IMR-90 (cell line): ENCODE measurements around the gene PGK2. TPM values are rescaled to one million over a fixed set of nuclear protein-coding genes. Genes with fewer than 3 reads are reported as not detected.

Experiments used
- ATAC-seq: fragments of 200-7000 bp; cut with Tn5 transposase; 2 replicates; pipeline ENCODE4 v1.9.1; 2020; ENCODE audit warnings: low read depth, mild to moderate bottlenecking, moderate library complexity
- Bru-seq: library from RNA; stranded (reverse); fragments of 400-500 nt; gene quantifications from one replicate; lab custom pipeline; 2021; lab: Mats Ljungman, UMichigan
- BruChase-seq, 2 experiments: library from RNA; stranded (reverse); fragments of 400-500 nt; gene quantifications; one replicate each; lab custom pipeline; 2021; lab: Mats Ljungman, UMichigan
- BruUV-seq: library from RNA; stranded (reverse); fragments of 400-500 nt; replicated peaks from 2 replicates; lab custom pipeline; 2021; lab: Mats Ljungman, UMichigan
- CTCF ChIA-PET: fragments of 300-600 bp; formaldehyde crosslinking; extraction: SDS; loops from one replicate; lab custom pipeline; 2021; ENCODE audit warnings: antibody characterized with exemption; lab: Yijun Ruan, JAX
- POLR2A ChIA-PET: fragments of 300-600 bp; sonication (Branson Sonifier 250); formaldehyde crosslinking; loops from one replicate; lab custom pipeline; 2022; ENCODE audit warnings: antibody characterized with exemption; ENCODE audit not compliant: unreplicated experiment; lab: Charles Lee
- DNase-seq: peaks from one replicate; pipeline ENCODE4 v3.0.0; 2013
- H2AFZ ChIP-seq: replicated peaks from 2 replicates; pipeline ENCODE3; 2013; ENCODE audit warnings: low read length, mild to moderate bottlenecking; ENCODE audit not compliant: poor library complexity
- H2AK5ac ChIP-seq: 2 replicates; pipeline ENCODE4 v1.6.1; 2013; ENCODE audit warnings: low read depth, low read length, inconsistent platforms
- H2AK9ac ChIP-seq: replicated peaks from 2 replicates; pipeline ENCODE3; 2013; ENCODE audit warnings: mild to moderate bottlenecking, low read depth, low read length, moderate library complexity; ENCODE audit not compliant: poor library complexity
- H2BK120ac ChIP-seq: 2 replicates; pipeline ENCODE4 v1.6.1; 2013; ENCODE audit warnings: low read depth, low read length, inconsistent platforms
- H2BK15ac ChIP-seq: 3 replicates; pipeline ENCODE4 v1.6.1; 2013; ENCODE audit warnings: low read depth, low read length, inconsistent platforms
- H2BK20ac ChIP-seq: 2 replicates; pipeline ENCODE4 v1.6.1; 2013; ENCODE audit warnings: low read depth, mild to moderate bottlenecking, inconsistent platforms, low read length, moderate library complexity
- H2BK5ac ChIP-seq: 2 replicates; pipeline ENCODE4 v1.6.1; 2013; ENCODE audit warnings: mild to moderate bottlenecking, low read depth, low read length, inconsistent platforms; ENCODE audit not compliant: poor library complexity, severe bottlenecking
- H3K14ac ChIP-seq: replicated peaks from 2 replicates; pipeline ENCODE4 v1.6.1; 2013; ENCODE audit warnings: low read depth, low read length, inconsistent platforms
- H3K18ac ChIP-seq: 2 replicates; pipeline ENCODE4 v1.6.1; 2013; ENCODE audit warnings: low read depth, low read length, control low read depth
- H3K23ac ChIP-seq: 2 replicates; pipeline ENCODE4 v1.6.1; 2013; ENCODE audit warnings: low read depth, low read length, inconsistent platforms
- H3K27ac ChIP-seq: 2 replicates; pipeline ENCODE4 v1.5.1; 2013; ENCODE audit warnings: mild to moderate bottlenecking, control low read depth, low read length; ENCODE audit not compliant: insufficient read depth
- H3K27me3 ChIP-seq: 2 replicates; pipeline ENCODE4 v1.6.1; 2013; ENCODE audit warnings: low read length; ENCODE audit not compliant: control insufficient read depth, insufficient read depth
- H3K36me3 ChIP-seq: 2 replicates; pipeline ENCODE4 v1.6.1; 2013; ENCODE audit warnings: low read length, mixed read lengths; ENCODE audit not compliant: control insufficient read depth, insufficient read depth
- H3K4ac ChIP-seq: 2 replicates; pipeline ENCODE4 v1.6.1; 2013; ENCODE audit warnings: low read depth, low read length, inconsistent platforms
- H3K4me1 ChIP-seq: 2 replicates; pipeline ENCODE4 v1.6.1; 2013; ENCODE audit warnings: low read length, mixed read lengths; ENCODE audit not compliant: control insufficient read depth, insufficient read depth
- H3K4me2 ChIP-seq: 2 replicates; pipeline ENCODE4 v1.6.1; 2013; ENCODE audit warnings: low read depth, mild to moderate bottlenecking, control low read depth, low read length, moderate library complexity
- H3K4me3 ChIP-seq: 2 replicates; pipeline ENCODE4 v1.5.1; 2013; ENCODE audit warnings: low read depth, mild to moderate bottlenecking, control low read depth, low read length, moderate library complexity; ENCODE audit not compliant: insufficient read depth
- H3K56ac ChIP-seq: 2 replicates; pipeline ENCODE4 v1.6.1; 2013; ENCODE audit warnings: low read length, inconsistent platforms; ENCODE audit not compliant: insufficient read depth; ENCODE audit errors: extremely low read depth
- H3K79me1 ChIP-seq, 2 experiments: 2 replicates each; pipeline ENCODE4 v1.6.1; 2013; ENCODE audit warnings: low read length in 2 of 2, inconsistent platforms in 1 of 2, low read depth in 1 of 2
- H3K9ac ChIP-seq: 2 replicates; pipeline ENCODE4 v1.6.1; 2013; ENCODE audit warnings: low read depth, low read length, control low read depth
- H3K9me1 ChIP-seq: 2 replicates; pipeline ENCODE4 v1.6.1; 2013; ENCODE audit warnings: low read length, inconsistent platforms; ENCODE audit not compliant: insufficient read depth
- H3K9me3 ChIP-seq: 2 replicates; pipeline ENCODE4 v1.6.1; 2013; ENCODE audit warnings: low read length; ENCODE audit not compliant: control insufficient read depth, insufficient read depth
- H4K20me1 ChIP-seq: 2 replicates; pipeline ENCODE4 v1.6.1; 2013; ENCODE audit warnings: low read length, inconsistent platforms; ENCODE audit not compliant: insufficient read depth
- H4K5ac ChIP-seq: 2 replicates; pipeline ENCODE4 v1.6.1; 2013; ENCODE audit warnings: mild to moderate bottlenecking, low read depth, low read length, control low read depth
- H4K8ac ChIP-seq, 2 experiments: 2 replicates each; pipeline ENCODE4 v1.6.1; 2013; ENCODE audit warnings: low read depth in 2 of 2, low read length in 2 of 2, control low read depth in 1 of 2, inconsistent platforms in 1 of 2
- H4K91ac ChIP-seq: 2 replicates; pipeline ENCODE4 v1.6.1; 2013; ENCODE audit warnings: low read depth, low read length, inconsistent platforms; ENCODE audit not compliant: insufficient read depth
- BHLHE40 ChIP-seq: fragments of 150-350 bp; IDR thresholded peaks from 2 replicates; pipeline ENCODE4 v1.6.1; 2016; ENCODE audit warnings: mild to moderate bottlenecking, low read depth, low read length
- CEBPB ChIP-seq: IDR thresholded peaks from 2 replicates; pipeline ENCODE4 v1.6.1; 2012; ENCODE audit warnings: low read depth, low read length, improper control_type of control experiment
- CHD1 ChIP-seq: IDR thresholded peaks from 2 replicates; pipeline ENCODE4 v1.6.1; 2012; ENCODE audit warnings: low read depth, low read length, improper control_type of control experiment
- CTCF ChIP-seq: conservative IDR thresholded peaks from 2 replicates; pipeline ENCODE4 v1.5.1; 2012; ENCODE audit warnings: mild to moderate bottlenecking, low read depth, low read length, improper control_type of control experiment
- ELK1 ChIP-seq: fragments of 150-350 bp; IDR thresholded peaks from 2 replicates; pipeline ENCODE4 v1.6.1; 2016; ENCODE audit warnings: low read depth, mild to moderate bottlenecking, low read length, moderate library complexity, borderline replicate concordance
- FOS ChIP-seq: fragments of 150-350 bp; IDR thresholded peaks from 2 replicates; pipeline ENCODE4 v1.6.1; 2016; ENCODE audit warnings: low read depth, low read length
- MAFK ChIP-seq: IDR thresholded peaks from 2 replicates; pipeline ENCODE4 v1.6.1; 2012; ENCODE audit warnings: low read depth, low read length, improper control_type of control experiment
- MAZ ChIP-seq: IDR thresholded peaks from 2 replicates; pipeline ENCODE4 v1.6.1; 2012; ENCODE audit warnings: low read depth, mild to moderate bottlenecking, low read length, improper control_type of control experiment, moderate library complexity, borderline replicate concordance
- MXI1 ChIP-seq: IDR thresholded peaks from 2 replicates; pipeline ENCODE4 v1.6.1; 2012; ENCODE audit warnings: low read depth, mild to moderate bottlenecking, low read length, moderate library complexity, borderline replicate concordance
- NFE2L2 ChIP-seq: fragments of 150-350 bp; IDR thresholded peaks from 2 replicates; pipeline ENCODE4 v1.6.1; 2016; ENCODE audit warnings: low read depth, mild to moderate bottlenecking, low read length
- POLR2A ChIP-seq: IDR thresholded peaks from 2 replicates; pipeline ENCODE4 v1.6.1; 2012; ENCODE audit warnings: mild to moderate bottlenecking, low read depth, low read length
- RAD21 ChIP-seq: IDR thresholded peaks from 2 replicates; pipeline ENCODE4 v1.6.1; 2012; ENCODE audit warnings: low read length, improper control_type of control experiment
- RCOR1 ChIP-seq: IDR thresholded peaks from 2 replicates; pipeline ENCODE4 v1.6.1; 2012; ENCODE audit warnings: mild to moderate bottlenecking, low read length, improper control_type of control experiment; ENCODE audit not compliant: insufficient replicate concordance
- RFX5 ChIP-seq: IDR thresholded peaks from 2 replicates; pipeline ENCODE4 v1.8.0; 2012; ENCODE audit warnings: low read depth, mild to moderate bottlenecking, low read length, moderate library complexity
- SMC3 ChIP-seq: fragments of 150-350 bp; IDR thresholded peaks from 2 replicates; pipeline ENCODE4 v1.6.1; 2016; ENCODE audit warnings: low read depth, mild to moderate bottlenecking, antibody characterized with exemption, low read length, moderate library complexity
- USF2 ChIP-seq: fragments of 150-350 bp; IDR thresholded peaks from 2 replicates; pipeline ENCODE4 v1.6.1; 2017; ENCODE audit warnings: mild to moderate bottlenecking, antibody characterized with exemption, low read length, low read depth
- WGBS, 2 experiments: methylation state at CpG; one replicate each; pipeline versions ENCODE4 v1.1.5 to v1.1.7; 2013; ENCODE audit warnings: missing lambda C conversion rate in 2 of 2; ENCODE audit not compliant: insufficient read length in 1 of 2; ENCODE audit errors: extremely low coverage in 2 of 2; 5-methylcytosine and 5-hydroxymethylcytosine counted together
- dilution Hi-C: fragments of 300-500 bp; cut with HindIII; formaldehyde crosslinking; loops from one replicate; pipeline ENCODE4 v1.14.3; 2018; ENCODE audit warnings: low sequenced_read_pairs; ENCODE audit not compliant: unreplicated experiment
- in situ Hi-C: fragments of 300-500 bp; cut with MboI; formaldehyde crosslinking; loops from 3 replicates; pipeline ENCODE4 v1.14.3; 2019; ENCODE audit warnings: low sequenced_read_pairs, inconsistent platforms, mixed read lengths
- intact Hi-C: fragments of 100-400 bp; cut with micrococcal nuclease; formaldehyde crosslinking; loops from 2 replicates; pipeline ENCODE4 v1.10.0; 2022
- long read RNA-seq: library from polyadenylated mRNA; unstranded; transcript quantifications from one replicate; pipeline ENCODE4 v2.0.0, GENCODE V29; 2021; ENCODE audit not compliant: unreplicated experiment
- polyA plus RNA-seq, 3 experiments: library from polyadenylated mRNA; depleted of rRNA; stranded (reverse); fragments of >200 nt; gene quantifications; 2 replicates each; pipeline ENCODE4 v1.2.3, GENCODE V29; 2012; ENCODE audit warnings: low replicate concordance in 1 of 3
- total RNA-seq: library from RNA; depleted of rRNA; stranded (reverse); fragments of >200 nt; gene quantifications from 2 replicates; pipeline ENCODE4 v1.2.3, GENCODE V29; 2012; rRNA removed

Gene PGK2
- total RNA-seq (not detected in 2 replicates), polyA plus RNA-seq (2012; rRNA removed) (not detected in 2 replicates), Bru-seq, nascent RNA (not detected), BruChase-seq, experiment 1, labeled RNA remaining after a 6-hour chase (not detected), BruChase-seq, experiment 2, labeled RNA remaining after a 2-hour chase (not detected)
- polyA plus RNA-seq (2012; cell fraction: cytosol; rRNA removed): not detected in 2 replicates
- polyA plus RNA-seq (2012; cell fraction: nucleus; rRNA removed; ENCODE audit: low replicate concordance): not detected in 2 replicates
- long read RNA-seq: 0 reads

DNA sequence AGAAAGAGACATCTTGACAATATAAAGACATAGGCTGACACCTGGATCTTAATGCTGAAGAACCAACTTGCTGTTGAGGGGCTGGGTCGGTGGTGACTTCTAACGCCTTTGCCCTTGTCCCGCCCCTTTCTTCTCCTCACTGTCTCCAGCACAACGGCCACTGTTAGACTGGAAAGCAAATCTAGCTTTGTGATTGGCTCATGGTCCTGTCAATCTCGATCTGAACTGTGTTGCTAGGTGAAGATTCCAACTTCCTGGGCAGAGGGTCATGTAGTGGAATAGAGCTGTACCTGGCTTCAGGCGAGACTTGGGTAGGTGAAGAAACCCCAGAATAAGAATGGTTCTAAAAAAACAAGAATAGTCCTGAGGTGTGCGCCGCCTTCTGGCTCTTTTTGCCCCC is at the start of gene PGK2:
Gene PGK2 (minus strand): TSS at position 110 of the 400 bp plus-strand sequence. CDS start 98 bp downstream, at position 12.
- intact Hi-C loops (no loop called here), in situ Hi-C loops (no loop called here), dilution Hi-C loops (no loop called here)
- Histone ChIP-seq H4K5ac (no peak within 1 kb of the TSS), H3K14ac (no peak within 1 kb of the TSS), H3K56ac (no peak within 1 kb of the TSS), H4K91ac (no peak within 1 kb of the TSS), H2AK5ac (no peak within 1 kb of the TSS), H2AK9ac (no peak within 1 kb of the TSS), H3K4me2 (no peak within 1 kb of the TSS), H2BK120ac (no peak within 1 kb of the TSS), H3K79me1 (no peaks in the 10 kb centered on the region), H3K9me1 (no peaks in the 10 kb centered on the region), H4K8ac (no peak within 1 kb of the TSS), H2AFZ (no peak within 1 kb of the TSS), H3K27ac (no peak within 1 kb of the TSS), H2BK15ac (no peak within 1 kb of the TSS), H3K4me3 (no peak within 1 kb of the TSS), H3K23ac (no peak within 1 kb of the TSS), H4K20me1 (no peaks in the 10 kb centered on the region), H3K9me3 (peaks cover 4% of the 10 kb centered on the region; the same call in 1 of the 2 replicates), H3K18ac (no peak within 1 kb of the TSS), H3K4ac (no peak within 1 kb of the TSS), H2BK5ac (no peak within 1 kb of the TSS), H3K4me1 (no peaks in the 10 kb centered on the region), H2BK20ac (no peak within 1 kb of the TSS), H3K9ac (no peak within 1 kb of the TSS), H3K27me3 (no peaks in the 10 kb centered on the region), H3K36me3 (no peaks in the 10 kb centered on the region)
- no CpG with 5 or more reads among the region's 8 CpGs for WGBS, 2 experiments
- ChIA-PET CTCF (no interaction called here), POLR2A (interaction anchor here (0.6 kb wide), 1 partner anchor 1285 kb away, joined by 4 read pairs; no protein-coding TSS in a partner anchor)
- BruUV-seq: no TSS peak
- ATAC-seq (no peak), DNase-seq (no peak)
- no peak for TF ChIP-seq NFE2L2
- no peak for TF ChIP-seq MXI1
- TF ChIP-seq POLR2A: no peak
- TF ChIP-seq RCOR1: no peak
- no peak for TF ChIP-seq RFX5
- TF ChIP-seq USF2: no peak
- TF ChIP-seq CTCF: no peak
- TF ChIP-seq RAD21: no peak
- TF ChIP-seq SMC3: no peak
- no peak for TF ChIP-seq MAZ
- TF ChIP-seq BHLHE40: no peak
- no peak for TF ChIP-seq MAFK
- no peak for TF ChIP-seq FOS
- TF ChIP-seq CEBPB: no peak
- no peak for TF ChIP-seq ELK1
- no peak for TF ChIP-seq CHD1
